Measurements from ENCODE around the gene PPP6R2.

The PPP6R2 gene

GRCh38 chr22:50438305-50439275 is 95.5 kb downstream of the PPP6R2 start:
- H3K27ac ChIP-seq = no peak overlapping the region

GRCh38 chr22:50439314-50439870 is 96.3 kb downstream of the PPP6R2 start:
- Histone ChIP-seq H3K4me3 (no peak overlapping the region), H3K27ac (no peak overlapping the region)

More at GRCh38 chr22:50438305-50439275, 95.5 kb downstream of the PPP6R2 start:
- no peak overlapping the region for H3K4me3 ChIP-seq

- H3K4me3 ChIP-seq = no peak overlapping the region
- no peak overlapping the region for H3K27ac ChIP-seq
Measured at GRCh38 chr22:50439871-50440331, 96.8 kb downstream of the PPP6R2 start.

- no peak overlapping the region for H3K4me3 ChIP-seq
- H3K27ac ChIP-seq = peak overlapping the region in 1 of 21 experiments; percentile 13
Measured at GRCh38 chr22:50440544-50441249, 97.6 kb downstream of the PPP6R2 start.

- Histone ChIP-seq H3K27ac (no peak overlapping the region), H3K4me3 (no peak overlapping the region)
Measured at GRCh38 chr22:50441428-50441993, 98.4 kb downstream of the PPP6R2 start.

GRCh38 chr22:50443197-50443596 is 100.1 kb downstream of the PPP6R2 start:
- Histone ChIP-seq H3K4me3 (no peak overlapping the region), H3K27ac (peak overlapping the region in 1 of 21 experiments; percentile 23)

- Histone ChIP-seq H3K27ac (peak overlapping the region in 2 of 21 experiments; percentile 19 to 23), H3K4me3 (no peak overlapping the region)
Measured at GRCh38 chr22:50443801-50444625, 100.9 kb downstream of the PPP6R2 start.

- Histone ChIP-seq H3K27ac (peak overlapping the region in 4 of 21 experiments; percentile 23 to 43 (median 32)), H3K4me3 (no peak overlapping the region)
Measured at GRCh38 chr22:50444663-50445062, 101.5 kb downstream of the PPP6R2 start.

- H3K27ac ChIP-seq = peak overlapping the region in 5 of 21 experiments; percentile 17 to 43 (median 30)
Measured at GRCh38 chr22:50445071-50445879, 102.1 kb downstream of the PPP6R2 start.

GRCh38 chr22:50445880-50446707 is 103.0 kb downstream of the PPP6R2 start:
- peak overlapping the region in 1 of 21 experiments; percentile 17 for H3K27ac ChIP-seq
- no peak overlapping the region for H3K4me3 ChIP-seq

More at GRCh38 chr22:50445071-50445879, 102.1 kb downstream of the PPP6R2 start:
- H3K4me3 ChIP-seq = no peak overlapping the region

GRCh38 chr22:50446708-50447575 is 103.8 kb downstream of the PPP6R2 start:
- Histone ChIP-seq H3K27ac (no peak overlapping the region), H3K4me3 (no peak overlapping the region)

- H3K4me3 ChIP-seq = no peak overlapping the region
- H3K27ac ChIP-seq = peak overlapping the region in 1 of 21 experiments; percentile 1
Measured at GRCh38 chr22:50447576-50448551, 104.7 kb downstream of the PPP6R2 start.

- Histone ChIP-seq H3K27ac (no peak overlapping the region), H3K4me3 (no peak overlapping the region)
Measured at GRCh38 chr22:50452649-50453048, 109.5 kb downstream of the PPP6R2 start.

- no peak overlapping the region for H3K27ac ChIP-seq
- no peak overlapping the region for H3K4me3 ChIP-seq
Measured at GRCh38 chr22:50454556-50455075, 111.5 kb downstream of the PPP6R2 start.

- no peak overlapping the region for H3K27ac ChIP-seq
- H3K4me3 ChIP-seq = no peak overlapping the region
Measured at GRCh38 chr22:50455201-50455600, 112.1 kb downstream of the PPP6R2 start.

Data from skin epidermis (tissue), 12 donors.